SK-N-SH treated with all-trans-retinoic acid at 6 μM for 48 hours (cell line): ENCODE data around the gene P2RX4.

Source experiments
- ATAC-seq: fragments of 200-7000 bp; cut with Tn5 transposase; 3 replicates; pipeline ENCODE4 v1.9.1; 2020; ENCODE audit warnings: mild to moderate bottlenecking, moderate library complexity
- ARNTL ChIP-seq: fragments of 450-650 bp; formaldehyde crosslinking; IDR thresholded peaks from 2 replicates; pipeline ENCODE4 v1.5.0; 2020; ENCODE audit warnings: low read depth, mild to moderate bottlenecking, moderate library complexity, borderline replicate concordance
- BACH2 ChIP-seq: fragments of 250-450 bp; sonication (Bioruptor Pico); IDR thresholded peaks from 2 replicates; pipeline ENCODE4 v1.9.0; 2021; ENCODE audit warnings: mild to moderate bottlenecking, borderline replicate concordance
- CREB5 ChIP-seq: fragments of 250-450 bp; sonication (Bioruptor Pico); IDR thresholded peaks from 2 replicates; pipeline ENCODE4 v1.5.1; 2020; ENCODE audit warnings: low read depth, mild to moderate bottlenecking, moderate library complexity
- CSDC2 ChIP-seq: fragments of 250-450 bp; sonication (Bioruptor Pico); IDR thresholded peaks from 2 replicates; pipeline ENCODE4 v1.5.0; 2020; ENCODE audit warnings: mild to moderate bottlenecking, moderate library complexity
- CSRNP3 ChIP-seq: fragments of 250-450 bp; sonication (Bioruptor Pico); IDR thresholded peaks from 2 replicates; pipeline ENCODE4 v1.5.1; 2021; ENCODE audit warnings: mild to moderate bottlenecking, moderate library complexity
- ESRRG ChIP-seq: fragments of 250-450 bp; sonication (Bioruptor Pico); IDR thresholded peaks from 2 replicates; pipeline ENCODE4 v1.6.1; 2021; ENCODE audit warnings: mild to moderate bottlenecking
- GLIS3 ChIP-seq: fragments of 250-450 bp; sonication (Bioruptor Pico); IDR thresholded peaks from 2 replicates; pipeline ENCODE4 v1.5.0; 2020; ENCODE audit warnings: mild to moderate bottlenecking, moderate library complexity
- ISL1 ChIP-seq: fragments of 250-450 bp; sonication (Bioruptor Pico); IDR thresholded peaks from 2 replicates; pipeline ENCODE4 v2.1.2; 2022; ENCODE audit warnings: mild to moderate bottlenecking, moderate library complexity
- OSR1 ChIP-seq: fragments of 250-450 bp; sonication (Bioruptor Pico); IDR thresholded peaks from 2 replicates; pipeline ENCODE4 v1.8.0; 2022; ENCODE audit warnings: moderate library complexity, mild to moderate bottlenecking, inconsistent platforms
- PATZ1 ChIP-seq: fragments of 250-450 bp; sonication (Bioruptor Pico); IDR thresholded peaks from 2 replicates; pipeline ENCODE4 v1.8.0; 2020; ENCODE audit warnings: mild to moderate bottlenecking, moderate library complexity, borderline replicate concordance
- POU6F1 ChIP-seq: fragments of 250-450 bp; sonication (Bioruptor Pico); IDR thresholded peaks from 2 replicates; pipeline ENCODE4 v1.8.0; 2021; ENCODE audit warnings: low read depth, mild to moderate bottlenecking, moderate library complexity, borderline replicate concordance
- PPARA ChIP-seq: fragments of 250-450 bp; sonication (Bioruptor Pico); IDR thresholded peaks from 2 replicates; pipeline ENCODE4 v1.5.0; 2020; ENCODE audit warnings: mild to moderate bottlenecking, borderline replicate concordance
- RARB ChIP-seq: fragments of 250-450 bp; sonication (Bioruptor Pico); IDR thresholded peaks from 2 replicates; pipeline ENCODE4 v1.8.0; 2021; ENCODE audit warnings: mild to moderate bottlenecking, moderate library complexity
- SNAI2 ChIP-seq: fragments of 250-450 bp; sonication (Bioruptor Pico); IDR thresholded peaks from 2 replicates; pipeline ENCODE4 v1.5.0; 2020; ENCODE audit warnings: mild to moderate bottlenecking, moderate library complexity
- TCF4 ChIP-seq: fragments of 250-450 bp; sonication (Bioruptor Pico); IDR thresholded peaks from 2 replicates; pipeline ENCODE4 v1.8.0; 2021; ENCODE audit warnings: mild to moderate bottlenecking, moderate library complexity, borderline replicate concordance
- TOX ChIP-seq: fragments of 250-450 bp; sonication (Bioruptor Pico); IDR thresholded peaks from 2 replicates; pipeline ENCODE4 v1.8.0; 2021; ENCODE audit warnings: mild to moderate bottlenecking, moderate library complexity, borderline replicate concordance
- TSHZ2 ChIP-seq: fragments of 250-450 bp; sonication (Bioruptor Pico); IDR thresholded peaks from 2 replicates; pipeline ENCODE4 v1.5.0; 2020; ENCODE audit warnings: mild to moderate bottlenecking, moderate library complexity
- ZC3H10 ChIP-seq: fragments of 250-450 bp; sonication (Bioruptor Pico); IDR thresholded peaks from 2 replicates; pipeline ENCODE4 v1.5.1; 2021; ENCODE audit warnings: mild to moderate bottlenecking, moderate library complexity
- ZFP3 ChIP-seq: fragments of 250-450 bp; sonication (Bioruptor Pico); IDR thresholded peaks from 2 replicates; pipeline ENCODE4 v1.5.0; 2020; ENCODE audit warnings: mild to moderate bottlenecking, moderate library complexity
- ZFP30 ChIP-seq: fragments of 450-650 bp; formaldehyde crosslinking; IDR thresholded peaks from 2 replicates; pipeline ENCODE4 v1.5.0; 2022; ENCODE audit warnings: mild to moderate bottlenecking, moderate library complexity
- ZNF565 ChIP-seq: fragments of 450-650 bp; formaldehyde crosslinking; conservative IDR thresholded peaks from 2 replicates; pipeline ENCODE4 v1.5.0; 2020; ENCODE audit warnings: low read depth, mild to moderate bottlenecking, moderate library complexity
- ZNF70 ChIP-seq: fragments of 450-650 bp; formaldehyde crosslinking; IDR thresholded peaks from 2 replicates; pipeline ENCODE4 v1.5.0; 2020; ENCODE audit warnings: mild to moderate bottlenecking, moderate library complexity
- ZNF8 ChIP-seq: fragments of 450-650 bp; formaldehyde crosslinking; IDR thresholded peaks from 2 replicates; pipeline ENCODE4 v1.5.0; 2020; ENCODE audit warnings: mild to moderate bottlenecking, moderate library complexity

Gene P2RX4

GRCh38 chr12:121209624-121210572, at the start of gene P2RX4:
Gene P2RX4, plus strand, starts transcription at chr12:121210129. Its CDS starts 36 bp downstream, at chr12:121210165.
- no peak for TF ChIP-seq CSDC2
- no peak for TF ChIP-seq GLIS3
- TF ChIP-seq SNAI2 (CRISPR knock-in tag), result no peak
- TF ChIP-seq ARNTL (CRISPR knock-in tag), result no peak
- TF ChIP-seq ZFP30 (CRISPR knock-in tag), result no peak
- no peak for TF ChIP-seq PATZ1 (CRISPR knock-in tag)
- no peak for TF ChIP-seq POU6F1 (CRISPR knock-in tag)
- TF ChIP-seq ZNF8 (CRISPR knock-in tag), result no peak
- TF ChIP-seq OSR1, result no peak
- no peak for TF ChIP-seq CSRNP3
- TF ChIP-seq ZNF565 (CRISPR knock-in tag), result no peak
- no peak for TF ChIP-seq ZC3H10 (CRISPR knock-in tag)
- TF ChIP-seq CREB5 (CRISPR knock-in tag), result no peak
- no peak for TF ChIP-seq RARB (CRISPR knock-in tag)
- no peak for TF ChIP-seq ISL1 (CRISPR knock-in tag)
- TF ChIP-seq PPARA (CRISPR knock-in tag), result no peak
- no peak for TF ChIP-seq BACH2 (CRISPR knock-in tag)
- no peak for TF ChIP-seq TOX (CRISPR knock-in tag)
- no peak for TF ChIP-seq ZNF70 (CRISPR knock-in tag)
- TF ChIP-seq TCF4 (CRISPR knock-in tag), result no peak

GRCh38 chr12:121162384-121162783, 47.5 kb upstream of the P2RX4 start:
- no peak for ATAC-seq
- TF ChIP-seq ZNF8 (CRISPR knock-in tag), result no peak
- no peak for TF ChIP-seq ISL1 (CRISPR knock-in tag)
- no peak for TF ChIP-seq PPARA (CRISPR knock-in tag)
- no peak for TF ChIP-seq ZNF70 (CRISPR knock-in tag)
- TF ChIP-seq TSHZ2, result no peak
- TF ChIP-seq ESRRG (CRISPR knock-in tag), result no peak
- TF ChIP-seq TCF4 (CRISPR knock-in tag), result no peak
- TF ChIP-seq POU6F1 (CRISPR knock-in tag), result no peak
- TF ChIP-seq ZNF565 (CRISPR knock-in tag), result no peak
- no peak for TF ChIP-seq GLIS3
- no peak for TF ChIP-seq ZFP3 (CRISPR knock-in tag)
- no peak for TF ChIP-seq CREB5 (CRISPR knock-in tag)
- no peak for TF ChIP-seq PATZ1 (CRISPR knock-in tag)
- TF ChIP-seq SNAI2 (CRISPR knock-in tag), result no peak
- TF ChIP-seq ZFP30 (CRISPR knock-in tag), result no peak
- TF ChIP-seq ARNTL (CRISPR knock-in tag), result no peak
- no peak for TF ChIP-seq TOX (CRISPR knock-in tag)
- no peak for TF ChIP-seq ZC3H10 (CRISPR knock-in tag)
- no peak for TF ChIP-seq BACH2 (CRISPR knock-in tag)
- TF ChIP-seq, all 23 proteins: peak for 0

More at GRCh38 chr12:121209624-121210572, at the start of gene P2RX4:
- ATAC-seq, result peak; percentile 91
